KMS-11 (cell line): Measurements from ENCODE around the gene NT5DC1.

Experiments
- H2AFZ ChIP-seq: fragments of 200-600 bp; sonication (generic); 2 replicates; pipeline ENCODE4 v1.6.1; 2016; ENCODE audit warnings: antibody characterized with exemption, mixed run types, low read depth
- H3K27ac ChIP-seq: fragments of 200-600 bp; sonication (generic); 2 replicates; pipeline ENCODE4 v1.6.1; 2016; ENCODE audit warnings: mild to moderate bottlenecking, mixed run types
- H3K27me3 ChIP-seq: fragments of 200-600 bp; sonication (generic); 2 replicates; pipeline ENCODE4 v1.6.1; 2017; ENCODE audit warnings: mild to moderate bottlenecking, low read depth, mixed run types, moderate library complexity; ENCODE audit not compliant: insufficient read depth
- H3K36me3 ChIP-seq: fragments of 200-600 bp; sonication (generic); 2 replicates; pipeline ENCODE4 v1.6.1; 2017; ENCODE audit warnings: mild to moderate bottlenecking, mixed run types; ENCODE audit not compliant: insufficient read depth
- H3K4me1 ChIP-seq: fragments of 200-600 bp; sonication (generic); 2 replicates; pipeline ENCODE4 v1.6.1; 2016; ENCODE audit warnings: mild to moderate bottlenecking, low read depth, mixed run types; ENCODE audit not compliant: poor library complexity, severe bottlenecking
- H3K4me2 ChIP-seq: fragments of 200-600 bp; sonication (generic); 2 replicates; pipeline ENCODE4 v1.7.0; 2016; ENCODE audit warnings: mild to moderate bottlenecking, mixed run types
- H3K4me3 ChIP-seq: fragments of 200-600 bp; sonication (generic); IDR thresholded peaks from 2 replicates; pipeline ENCODE4 v1.6.1; 2017; ENCODE audit warnings: low read depth, low read length, mixed read lengths; ENCODE audit not compliant: insufficient read depth
- H3K79me2 ChIP-seq: fragments of 200-600 bp; sonication (generic); 2 replicates; pipeline ENCODE4 v1.6.1; 2016; ENCODE audit warnings: low read depth, mixed run types; ENCODE audit not compliant: insufficient read depth
- H3K9ac ChIP-seq: fragments of 200-600 bp; sonication (generic); 2 replicates; pipeline ENCODE4 v1.6.1; 2016; ENCODE audit warnings: mild to moderate bottlenecking, mixed run types
- H4K20me1 ChIP-seq: fragments of 200-600 bp; sonication (generic); 2 replicates; pipeline ENCODE4 v1.6.1; 2016; ENCODE audit warnings: mild to moderate bottlenecking, mixed run types; ENCODE audit not compliant: insufficient read depth
- TF ChIP-seq, protein P1 (sequence below): fragments of 200-600 bp; sonication (generic); conservative IDR thresholded peaks from 2 replicates; pipeline ENCODE4 v1.6.1; 2017; ENCODE audit warnings: low read depth, mild to moderate bottlenecking, antibody characterized with exemption, low read length, moderate library complexity, mixed read lengths

NT5DC1 gene

DNA sequence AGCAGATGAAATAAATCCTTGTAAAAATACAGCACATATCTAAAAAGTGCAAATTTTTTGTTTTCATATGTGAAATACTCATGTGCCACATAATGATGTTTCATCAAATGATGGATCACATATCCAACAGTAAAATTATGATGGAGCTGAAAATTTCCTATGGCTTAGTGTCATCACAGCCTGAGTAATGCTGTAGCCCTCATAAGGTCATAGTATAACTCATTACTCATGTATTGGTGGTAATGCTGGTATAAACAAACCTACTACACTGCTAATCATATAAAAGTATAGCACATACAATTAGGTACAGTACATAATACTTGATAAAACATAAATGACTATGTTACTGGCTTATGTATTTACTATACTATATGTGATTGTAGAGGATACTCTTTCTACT lies 166.2 kb downstream of the NT5DC1 start:
- no peaks in the 10 kb centered on the region for H3K79me2 ChIP-seq
- H3K9ac ChIP-seq = no peak overlapping the region
- H3K4me3 ChIP-seq = no peak overlapping the region
- H3K36me3 ChIP-seq = no peaks in the 10 kb centered on the region
- H3K27me3 ChIP-seq = no peaks in the 10 kb centered on the region
- no peak overlapping the region for H3K27ac ChIP-seq
- H3K4me1 ChIP-seq = peaks cover 6% of the 10 kb centered on the region
- H4K20me1 ChIP-seq = no peaks in the 10 kb centered on the region
- TF ChIP-seq, protein P1, sequence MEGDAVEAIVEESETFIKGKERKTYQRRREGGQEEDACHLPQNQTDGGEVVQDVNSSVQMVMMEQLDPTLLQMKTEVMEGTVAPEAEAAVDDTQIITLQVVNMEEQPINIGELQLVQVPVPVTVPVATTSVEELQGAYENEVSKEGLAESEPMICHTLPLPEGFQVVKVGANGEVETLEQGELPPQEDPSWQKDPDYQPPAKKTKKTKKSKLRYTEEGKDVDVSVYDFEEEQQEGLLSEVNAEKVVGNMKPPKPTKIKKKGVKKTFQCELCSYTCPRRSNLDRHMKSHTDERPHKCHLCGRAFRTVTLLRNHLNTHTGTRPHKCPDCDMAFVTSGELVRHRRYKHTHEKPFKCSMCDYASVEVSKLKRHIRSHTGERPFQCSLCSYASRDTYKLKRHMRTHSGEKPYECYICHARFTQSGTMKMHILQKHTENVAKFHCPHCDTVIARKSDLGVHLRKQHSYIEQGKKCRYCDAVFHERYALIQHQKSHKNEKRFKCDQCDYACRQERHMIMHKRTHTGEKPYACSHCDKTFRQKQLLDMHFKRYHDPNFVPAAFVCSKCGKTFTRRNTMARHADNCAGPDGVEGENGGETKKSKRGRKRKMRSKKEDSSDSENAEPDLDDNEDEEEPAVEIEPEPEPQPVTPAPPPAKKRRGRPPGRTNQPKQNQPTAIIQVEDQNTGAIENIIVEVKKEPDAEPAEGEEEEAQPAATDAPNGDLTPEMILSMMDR = no peak
- no peak overlapping the region for H3K4me2 ChIP-seq
- H2AFZ ChIP-seq = no peak overlapping the region

GRCh38 chr6:116267836-116268588 lies 167.4 kb downstream of the NT5DC1 start:
- H3K27ac ChIP-seq = no peak overlapping the region
- H4K20me1 ChIP-seq = no peaks in the 10 kb centered on the region

DNA sequence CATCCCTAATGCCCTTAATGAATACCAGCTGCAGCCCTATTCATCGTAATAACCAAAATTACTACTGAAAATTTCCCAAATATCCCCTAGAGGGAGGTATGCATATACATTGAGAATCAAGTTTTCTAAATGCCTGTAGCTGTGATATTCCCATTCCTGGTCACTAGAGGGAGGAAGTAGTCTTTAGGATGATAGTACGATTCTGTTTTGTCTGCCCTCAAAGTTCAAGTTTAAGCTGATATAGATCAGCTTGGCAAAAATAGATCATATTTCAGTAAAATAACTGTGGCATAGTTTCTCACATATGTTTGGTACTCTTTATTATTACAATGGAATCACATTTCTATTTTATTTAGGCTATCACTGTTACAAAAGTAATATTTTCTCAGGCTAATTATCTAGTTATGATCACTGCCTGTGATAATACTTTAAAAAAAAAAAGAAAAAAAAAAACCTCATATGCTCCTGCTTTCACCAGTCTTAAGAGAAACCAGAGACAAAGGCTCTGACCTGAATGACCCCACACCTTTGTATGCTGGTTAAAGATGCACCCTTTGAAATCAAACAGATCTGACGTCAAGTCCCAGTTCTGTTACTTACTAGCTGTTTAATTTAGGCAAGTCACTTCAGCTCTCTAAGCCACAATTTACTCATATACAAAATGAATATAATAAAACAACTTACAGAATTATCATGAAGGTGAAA lies 168.1 kb downstream of the NT5DC1 start:
- TF ChIP-seq, protein P1 = peak; percentile 73
- no peak overlapping the region for H3K4me2 ChIP-seq

More at GRCh38 chr6:116267836-116268588, 167.4 kb downstream of the NT5DC1 start:
- Histone ChIP-seq H3K27me3 (no peaks in the 10 kb centered on the region), H3K4me2 (no peak overlapping the region), H3K79me2 (no peaks in the 10 kb centered on the region), H2AFZ (no peak overlapping the region), H3K4me3 (no peak overlapping the region), H3K9ac (no peak overlapping the region), H3K36me3 (no peaks in the 10 kb centered on the region), H3K4me1 (peaks cover 6% of the 10 kb centered on the region)
- TF ChIP-seq, protein P1 = no peak

GRCh38 chr6:116271149-116271708 lies 170.6 kb downstream of the NT5DC1 start:
- no peak overlapping the region for H3K9ac ChIP-seq
- no peak overlapping the region for H3K4me2 ChIP-seq
- peaks cover 12% of the 10 kb centered on the region for H3K4me1 ChIP-seq
- peaks cover 4% of the 10 kb centered on the region; the same call in 1 of the 2 replicates for H3K79me2 ChIP-seq
- H3K36me3 ChIP-seq = no peaks in the 10 kb centered on the region
- H3K27ac ChIP-seq = no peak overlapping the region
- H2AFZ ChIP-seq = no peak overlapping the region
- H4K20me1 ChIP-seq = no peaks in the 10 kb centered on the region
- TF ChIP-seq, protein P1 = no peak
- H3K27me3 ChIP-seq = no peaks in the 10 kb centered on the region
- H3K4me3 ChIP-seq = no peak overlapping the region

More for the DNA sequence above, 168.1 kb downstream of the NT5DC1 start:
- Histone ChIP-seq H3K4me3 (no peak overlapping the region), H3K36me3 (no peaks in the 10 kb centered on the region), H3K27ac (no peak overlapping the region), H2AFZ (no peak overlapping the region), H3K79me2 (no peaks in the 10 kb centered on the region), H3K4me1 (peaks cover 6% of the 10 kb centered on the region), H4K20me1 (no peaks in the 10 kb centered on the region), H3K9ac (no peak overlapping the region), H3K27me3 (no peaks in the 10 kb centered on the region)
